Mesendoderm (in vitro differentiated cells): ENCODE data around the gene ZNF595.
"Not testable (repeated sequence)": the region's sequence is repeated elsewhere in the genome, so short reads cannot be mapped to it uniquely, and the experiment has no call there.

ENCODE experiments used
- DNase-seq: peaks from one replicate; pipeline ENCODE4 v3.0.0; 2013
- H2AK5ac ChIP-seq: 2 replicates; pipeline ENCODE4 v1.6.1; 2013; ENCODE audit warnings: low read length, inconsistent platforms
- H2BK120ac ChIP-seq: 2 replicates; pipeline ENCODE4 v1.6.1; 2013; ENCODE audit warnings: low read depth, mild to moderate bottlenecking, low read length, moderate library complexity, mixed read lengths
- H2BK15ac ChIP-seq: replicated peaks from 2 replicates; pipeline ENCODE4 v1.6.1; 2013; ENCODE audit warnings: low read depth, mild to moderate bottlenecking, moderate library complexity
- H2BK5ac ChIP-seq: 2 replicates; pipeline ENCODE4 v1.6.1; 2013; ENCODE audit warnings: low read length, inconsistent platforms
- H3K18ac ChIP-seq: 2 replicates; pipeline ENCODE4 v1.6.1; 2013; ENCODE audit warnings: mild to moderate bottlenecking, low read length, mixed read lengths
- H3K23ac ChIP-seq: one replicate; pipeline ENCODE4 v1.6.1; 2013; ENCODE audit warnings: low read length
- H3K27ac ChIP-seq: 2 replicates; pipeline ENCODE4 v1.5.1; 2013; ENCODE audit warnings: low read depth, mild to moderate bottlenecking, inconsistent platforms, low read length, moderate library complexity
- H3K27me3 ChIP-seq: 2 replicates; pipeline ENCODE4 v1.6.1; 2013; ENCODE audit warnings: low read length, control low read depth, mild to moderate bottlenecking, inconsistent platforms; ENCODE audit not compliant: insufficient read depth, poor library complexity
- H3K36me3 ChIP-seq: 2 replicates; pipeline ENCODE4 v1.6.1; 2013; ENCODE audit warnings: low read length, inconsistent platforms; ENCODE audit not compliant: control insufficient read depth, insufficient read depth
- H3K4ac ChIP-seq: one replicate; pipeline ENCODE4 v1.6.1; 2013; ENCODE audit warnings: low read depth, mild to moderate bottlenecking, low read length, moderate library complexity
- H3K4me1 ChIP-seq: 2 replicates; pipeline ENCODE4 v1.6.1; 2013; ENCODE audit warnings: low read depth, low read length, inconsistent platforms; ENCODE audit not compliant: control insufficient read depth
- H3K4me2 ChIP-seq: 2 replicates; pipeline ENCODE4 v1.6.1; 2013; ENCODE audit warnings: low read length
- H3K4me3 ChIP-seq: 2 replicates; pipeline ENCODE4 v1.5.1; 2013; ENCODE audit warnings: mild to moderate bottlenecking, low read length
- H3K56ac ChIP-seq: one replicate; pipeline ENCODE4 v1.6.1; 2013; ENCODE audit warnings: low read length
- H3K79me1 ChIP-seq: 2 replicates; pipeline ENCODE4 v1.6.1; 2013; ENCODE audit warnings: low read length, inconsistent platforms
- H3K79me2 ChIP-seq: 2 replicates; pipeline ENCODE4 v1.6.1; 2013; ENCODE audit warnings: mild to moderate bottlenecking, low read length; ENCODE audit not compliant: control insufficient read depth, insufficient read depth
- H3K9ac ChIP-seq: 2 replicates; pipeline ENCODE4 v1.6.1; 2013; ENCODE audit warnings: low read length, inconsistent platforms
- H4K5ac ChIP-seq: one replicate; pipeline ENCODE4 v1.6.1; 2013; ENCODE audit warnings: low read length
- H4K8ac ChIP-seq: one replicate; pipeline ENCODE4 v1.6.1; 2013; ENCODE audit warnings: low read depth, mild to moderate bottlenecking, control low read depth, low read length, moderate library complexity
- WGBS: extraction: QIAGEN DNeasy Blood & Tissue Kit; methylation state at CpG from one replicate; pipeline ENCODE4 v1.1.7; 2013; ENCODE audit warnings: low lambda C conversion rate, missing lambda C conversion rate; ENCODE audit not compliant: insufficient coverage; ENCODE audit errors: extremely low coverage; 5-methylcytosine and 5-hydroxymethylcytosine counted together

ZNF595 gene

GRCh38 chr4:36559-37415 lies 16.3 kb upstream of the ZNF595 start:
- not testable (repeated sequence) for H2BK15ac ChIP-seq, H4K8ac ChIP-seq, H3K23ac ChIP-seq, H3K4ac ChIP-seq, H2BK120ac ChIP-seq, H3K4me3 ChIP-seq, H3K27me3 ChIP-seq, H3K9ac ChIP-seq, H3K27ac ChIP-seq, H3K79me2 ChIP-seq, H3K4me2 ChIP-seq, H3K56ac ChIP-seq, H3K36me3 ChIP-seq, H3K4me1 ChIP-seq, H3K79me1 ChIP-seq, H2BK5ac ChIP-seq, DNase-seq, H3K18ac ChIP-seq, H4K5ac ChIP-seq, H2AK5ac ChIP-seq
- WGBS, result no CpG with 5 or more reads among the region's 6 CpGs

GRCh38 chr4:38202-38601 lies 14.9 kb upstream of the ZNF595 start:
- not testable (repeated sequence) for H3K4me1 ChIP-seq, H2AK5ac ChIP-seq, H3K56ac ChIP-seq, H3K36me3 ChIP-seq, H3K9ac ChIP-seq, H2BK5ac ChIP-seq, H3K23ac ChIP-seq, H3K4me3 ChIP-seq, H4K8ac ChIP-seq, H3K79me1 ChIP-seq, H3K4ac ChIP-seq, H3K4me2 ChIP-seq, DNase-seq, H3K79me2 ChIP-seq, H2BK15ac ChIP-seq, H3K27ac ChIP-seq, H3K27me3 ChIP-seq, H4K5ac ChIP-seq, H2BK120ac ChIP-seq, H3K18ac ChIP-seq

GRCh38 chr4:43375-43774 lies 9.7 kb upstream of the ZNF595 start:
- not testable (repeated sequence) for H2AK5ac ChIP-seq, H3K27me3 ChIP-seq, H3K79me1 ChIP-seq, H3K4me2 ChIP-seq, H3K79me2 ChIP-seq, DNase-seq, H3K36me3 ChIP-seq, H2BK120ac ChIP-seq, H3K23ac ChIP-seq, H3K27ac ChIP-seq, H4K5ac ChIP-seq, H4K8ac ChIP-seq, H3K4me3 ChIP-seq, H3K9ac ChIP-seq, H2BK5ac ChIP-seq, H3K4me1 ChIP-seq, H3K56ac ChIP-seq, H3K18ac ChIP-seq, H2BK15ac ChIP-seq, H3K4ac ChIP-seq

- not testable (repeated sequence) for H3K79me2 ChIP-seq, H3K18ac ChIP-seq, H3K23ac ChIP-seq, H2BK120ac ChIP-seq, H3K56ac ChIP-seq, H3K79me1 ChIP-seq, H2BK5ac ChIP-seq, H3K4me1 ChIP-seq, DNase-seq, H2AK5ac ChIP-seq, H3K4me3 ChIP-seq, H3K27me3 ChIP-seq, H3K27ac ChIP-seq, H3K4ac ChIP-seq, H3K36me3 ChIP-seq, H4K5ac ChIP-seq, H2BK15ac ChIP-seq, H3K9ac ChIP-seq, H3K4me2 ChIP-seq, H4K8ac ChIP-seq
- no CpG with 5 or more reads among the region's 4 CpGs for WGBS
These were observed 1.9 kb upstream of the ZNF595 start for GRCh38 chr4:51253-51652.

- not testable (repeated sequence) for H4K5ac ChIP-seq, H3K27ac ChIP-seq, H2AK5ac ChIP-seq, H3K23ac ChIP-seq, H3K4ac ChIP-seq, H3K79me2 ChIP-seq, H3K4me2 ChIP-seq, H2BK120ac ChIP-seq, H3K56ac ChIP-seq, H3K36me3 ChIP-seq, H3K79me1 ChIP-seq, DNase-seq, H4K8ac ChIP-seq, H3K18ac ChIP-seq, H3K4me1 ChIP-seq, H3K9ac ChIP-seq, H2BK15ac ChIP-seq, H3K4me3 ChIP-seq, H3K27me3 ChIP-seq, H2BK5ac ChIP-seq
- WGBS, result no CpG with 5 or more reads among the region's 9 CpGs
These were observed 1.4 kb upstream of the ZNF595 start for GRCh38 chr4:51655-52277.

- not testable (repeated sequence) for H4K5ac ChIP-seq
These were observed 400 bp downstream of the ZNF595 start for GRCh38 chr4:53521-53920.

More at GRCh38 chr4:53521-53920, 400 bp downstream of the ZNF595 start:
- not testable (repeated sequence) for H2BK120ac ChIP-seq, H3K9ac ChIP-seq, H3K4me2 ChIP-seq, H3K4ac ChIP-seq, H3K79me2 ChIP-seq, H3K27me3 ChIP-seq, H3K4me1 ChIP-seq, H2AK5ac ChIP-seq, H3K23ac ChIP-seq, H3K4me3 ChIP-seq, H3K27ac ChIP-seq, H3K56ac ChIP-seq, H3K18ac ChIP-seq, H4K8ac ChIP-seq, H2BK15ac ChIP-seq, H2BK5ac ChIP-seq, DNase-seq, H3K36me3 ChIP-seq, H3K79me1 ChIP-seq
- no CpG with 5 or more reads among the region's 41 CpGs for WGBS
